IMR-90 (cell line): Measurements from ENCODE around the gene MFAP2. TPM values are rescaled to one million over a fixed set of nuclear protein-coding genes. Genes with fewer than 3 reads are reported as not detected.
A peak's percentile ranks its signal among the peaks of the same experiment; 100 is the strongest.

ENCODE experiments used
- ATAC-seq: fragments of 200-7000 bp; cut with Tn5 transposase; 2 replicates; pipeline ENCODE4 v1.9.1; 2020; ENCODE audit warnings: low read depth, mild to moderate bottlenecking, moderate library complexity
- BruUV-seq: library from RNA; stranded (reverse); fragments of 400-500 nt; replicated peaks from 2 replicates; lab custom pipeline; 2021; lab: Mats Ljungman, UMichigan
- CTCF ChIA-PET: fragments of 300-600 bp; formaldehyde crosslinking; extraction: SDS; loops from one replicate; lab custom pipeline; 2021; ENCODE audit warnings: antibody characterized with exemption; lab: Yijun Ruan, JAX
- POLR2A ChIA-PET: fragments of 300-600 bp; sonication (Branson Sonifier 250); formaldehyde crosslinking; loops from one replicate; lab custom pipeline; 2022; ENCODE audit warnings: antibody characterized with exemption; ENCODE audit not compliant: unreplicated experiment; lab: Charles Lee
- DNase-seq: peaks from one replicate; pipeline ENCODE4 v3.0.0; 2013
- H2AFZ ChIP-seq: replicated peaks from 2 replicates; pipeline ENCODE3; 2013; ENCODE audit warnings: low read length, mild to moderate bottlenecking; ENCODE audit not compliant: poor library complexity
- H2AK5ac ChIP-seq: 2 replicates; pipeline ENCODE4 v1.6.1; 2013; ENCODE audit warnings: low read depth, low read length, inconsistent platforms
- H2AK9ac ChIP-seq: replicated peaks from 2 replicates; pipeline ENCODE3; 2013; ENCODE audit warnings: mild to moderate bottlenecking, low read depth, low read length, moderate library complexity; ENCODE audit not compliant: poor library complexity
- H2BK120ac ChIP-seq: 2 replicates; pipeline ENCODE4 v1.6.1; 2013; ENCODE audit warnings: low read depth, low read length, inconsistent platforms
- H2BK15ac ChIP-seq: 3 replicates; pipeline ENCODE4 v1.6.1; 2013; ENCODE audit warnings: low read depth, low read length, inconsistent platforms
- H2BK20ac ChIP-seq: 2 replicates; pipeline ENCODE4 v1.6.1; 2013; ENCODE audit warnings: low read depth, mild to moderate bottlenecking, inconsistent platforms, low read length, moderate library complexity
- H2BK5ac ChIP-seq: 2 replicates; pipeline ENCODE4 v1.6.1; 2013; ENCODE audit warnings: mild to moderate bottlenecking, low read depth, low read length, inconsistent platforms; ENCODE audit not compliant: poor library complexity, severe bottlenecking
- H3K14ac ChIP-seq: replicated peaks from 2 replicates; pipeline ENCODE4 v1.6.1; 2013; ENCODE audit warnings: low read depth, low read length, inconsistent platforms
- H3K18ac ChIP-seq: 2 replicates; pipeline ENCODE4 v1.6.1; 2013; ENCODE audit warnings: low read depth, low read length, control low read depth
- H3K23ac ChIP-seq: 2 replicates; pipeline ENCODE4 v1.6.1; 2013; ENCODE audit warnings: low read depth, low read length, inconsistent platforms
- H3K27ac ChIP-seq: 2 replicates; pipeline ENCODE4 v1.5.1; 2013; ENCODE audit warnings: mild to moderate bottlenecking, control low read depth, low read length; ENCODE audit not compliant: insufficient read depth
- H3K27me3 ChIP-seq: 2 replicates; pipeline ENCODE4 v1.6.1; 2013; ENCODE audit warnings: low read length; ENCODE audit not compliant: control insufficient read depth, insufficient read depth
- H3K36me3 ChIP-seq: 2 replicates; pipeline ENCODE4 v1.6.1; 2013; ENCODE audit warnings: low read length, mixed read lengths; ENCODE audit not compliant: control insufficient read depth, insufficient read depth
- H3K4ac ChIP-seq: 2 replicates; pipeline ENCODE4 v1.6.1; 2013; ENCODE audit warnings: low read depth, low read length, inconsistent platforms
- H3K4me1 ChIP-seq: 2 replicates; pipeline ENCODE4 v1.6.1; 2013; ENCODE audit warnings: low read length, mixed read lengths; ENCODE audit not compliant: control insufficient read depth, insufficient read depth
- H3K4me2 ChIP-seq: 2 replicates; pipeline ENCODE4 v1.6.1; 2013; ENCODE audit warnings: low read depth, mild to moderate bottlenecking, control low read depth, low read length, moderate library complexity
- H3K4me3 ChIP-seq: 2 replicates; pipeline ENCODE4 v1.5.1; 2013; ENCODE audit warnings: low read depth, mild to moderate bottlenecking, control low read depth, low read length, moderate library complexity; ENCODE audit not compliant: insufficient read depth
- H3K56ac ChIP-seq: 2 replicates; pipeline ENCODE4 v1.6.1; 2013; ENCODE audit warnings: low read length, inconsistent platforms; ENCODE audit not compliant: insufficient read depth; ENCODE audit errors: extremely low read depth
- H3K79me1 ChIP-seq, 2 experiments: 2 replicates each; pipeline ENCODE4 v1.6.1; 2013; ENCODE audit warnings: low read length in 2 of 2, inconsistent platforms in 1 of 2, low read depth in 1 of 2
- H3K9ac ChIP-seq: 2 replicates; pipeline ENCODE4 v1.6.1; 2013; ENCODE audit warnings: low read depth, low read length, control low read depth
- H3K9me1 ChIP-seq: 2 replicates; pipeline ENCODE4 v1.6.1; 2013; ENCODE audit warnings: low read length, inconsistent platforms; ENCODE audit not compliant: insufficient read depth
- H3K9me3 ChIP-seq: 2 replicates; pipeline ENCODE4 v1.6.1; 2013; ENCODE audit warnings: low read length; ENCODE audit not compliant: control insufficient read depth, insufficient read depth
- H4K20me1 ChIP-seq: 2 replicates; pipeline ENCODE4 v1.6.1; 2013; ENCODE audit warnings: low read length, inconsistent platforms; ENCODE audit not compliant: insufficient read depth
- H4K5ac ChIP-seq: 2 replicates; pipeline ENCODE4 v1.6.1; 2013; ENCODE audit warnings: mild to moderate bottlenecking, low read depth, low read length, control low read depth
- H4K8ac ChIP-seq, 2 experiments: 2 replicates each; pipeline ENCODE4 v1.6.1; 2013; ENCODE audit warnings: low read depth in 2 of 2, low read length in 2 of 2, control low read depth in 1 of 2, inconsistent platforms in 1 of 2
- H4K91ac ChIP-seq: 2 replicates; pipeline ENCODE4 v1.6.1; 2013; ENCODE audit warnings: low read depth, low read length, inconsistent platforms; ENCODE audit not compliant: insufficient read depth
- MXI1 ChIP-seq: IDR thresholded peaks from 2 replicates; pipeline ENCODE4 v1.6.1; 2012; ENCODE audit warnings: low read depth, mild to moderate bottlenecking, low read length, moderate library complexity, borderline replicate concordance
- POLR2A ChIP-seq: IDR thresholded peaks from 2 replicates; pipeline ENCODE4 v1.6.1; 2012; ENCODE audit warnings: mild to moderate bottlenecking, low read depth, low read length
- RCOR1 ChIP-seq: IDR thresholded peaks from 2 replicates; pipeline ENCODE4 v1.6.1; 2012; ENCODE audit warnings: mild to moderate bottlenecking, low read length, improper control_type of control experiment; ENCODE audit not compliant: insufficient replicate concordance
- RFX5 ChIP-seq: IDR thresholded peaks from 2 replicates; pipeline ENCODE4 v1.8.0; 2012; ENCODE audit warnings: low read depth, mild to moderate bottlenecking, low read length, moderate library complexity
- WGBS, 2 experiments: methylation state at CpG; one replicate each; pipeline versions ENCODE4 v1.1.5 to v1.1.7; 2013; ENCODE audit warnings: missing lambda C conversion rate in 2 of 2; ENCODE audit not compliant: insufficient read length in 1 of 2; ENCODE audit errors: extremely low coverage in 2 of 2; 5-methylcytosine and 5-hydroxymethylcytosine counted together
- dilution Hi-C: fragments of 300-500 bp; cut with HindIII; formaldehyde crosslinking; loops from one replicate; pipeline ENCODE4 v1.14.3; 2018; ENCODE audit warnings: low sequenced_read_pairs; ENCODE audit not compliant: unreplicated experiment
- in situ Hi-C: fragments of 300-500 bp; cut with MboI; formaldehyde crosslinking; loops from 3 replicates; pipeline ENCODE4 v1.14.3; 2019; ENCODE audit warnings: low sequenced_read_pairs, inconsistent platforms, mixed read lengths
- intact Hi-C: fragments of 100-400 bp; cut with micrococcal nuclease; formaldehyde crosslinking; loops from 2 replicates; pipeline ENCODE4 v1.10.0; 2022
- polyA plus RNA-seq, 3 experiments: library from polyadenylated mRNA; depleted of rRNA; stranded (reverse); fragments of >200 nt; gene quantifications; 2 replicates each; pipeline ENCODE4 v1.2.3, GENCODE V29; 2012; ENCODE audit warnings: low replicate concordance in 1 of 3
- total RNA-seq: library from RNA; depleted of rRNA; stranded (reverse); fragments of >200 nt; gene quantifications from 2 replicates; pipeline ENCODE4 v1.2.3, GENCODE V29; 2012
- TF ChIP-seq, protein P1 (sequence below): conservative IDR thresholded peaks from 2 replicates; pipeline ENCODE4 v1.5.1; 2012; ENCODE audit warnings: mild to moderate bottlenecking, low read depth, low read length, improper control_type of control experiment

The MFAP2 gene
- total and polyA plus RNA-seq, 2 of the 4 experiments (the other 2 are of a cell fraction): 3.9 to 13.9 TPM

- in situ Hi-C loops: no loop called here
- CTCF ChIA-PET: no interaction called here
- TF ChIP-seq RCOR1 (no peak), MXI1 (no peak), RFX5 (no peak), POLR2A (no peak)
- TF ChIP-seq, protein P1, sequence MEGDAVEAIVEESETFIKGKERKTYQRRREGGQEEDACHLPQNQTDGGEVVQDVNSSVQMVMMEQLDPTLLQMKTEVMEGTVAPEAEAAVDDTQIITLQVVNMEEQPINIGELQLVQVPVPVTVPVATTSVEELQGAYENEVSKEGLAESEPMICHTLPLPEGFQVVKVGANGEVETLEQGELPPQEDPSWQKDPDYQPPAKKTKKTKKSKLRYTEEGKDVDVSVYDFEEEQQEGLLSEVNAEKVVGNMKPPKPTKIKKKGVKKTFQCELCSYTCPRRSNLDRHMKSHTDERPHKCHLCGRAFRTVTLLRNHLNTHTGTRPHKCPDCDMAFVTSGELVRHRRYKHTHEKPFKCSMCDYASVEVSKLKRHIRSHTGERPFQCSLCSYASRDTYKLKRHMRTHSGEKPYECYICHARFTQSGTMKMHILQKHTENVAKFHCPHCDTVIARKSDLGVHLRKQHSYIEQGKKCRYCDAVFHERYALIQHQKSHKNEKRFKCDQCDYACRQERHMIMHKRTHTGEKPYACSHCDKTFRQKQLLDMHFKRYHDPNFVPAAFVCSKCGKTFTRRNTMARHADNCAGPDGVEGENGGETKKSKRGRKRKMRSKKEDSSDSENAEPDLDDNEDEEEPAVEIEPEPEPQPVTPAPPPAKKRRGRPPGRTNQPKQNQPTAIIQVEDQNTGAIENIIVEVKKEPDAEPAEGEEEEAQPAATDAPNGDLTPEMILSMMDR: no peak
These were observed 13.2 kb upstream of the MFAP2 start for GRCh38 chr1:16993521-16994038.

More at GRCh38 chr1:16993521-16994038, 13.2 kb upstream of the MFAP2 start:
- Histone ChIP-seq H2BK5ac (no peak overlapping the region), H2AK5ac (no peak overlapping the region), H3K4me3 (no peak overlapping the region), H3K9ac (no peak overlapping the region), H2AK9ac (peak overlapping the region; percentile 15), H2AFZ (no peak overlapping the region), H4K91ac (no peak overlapping the region), H3K27me3 (no peaks in the 10 kb centered on the region), H2BK20ac (no peak overlapping the region), H3K27ac (no peak overlapping the region), H3K4me2 (no peak overlapping the region), H3K14ac (no peak overlapping the region), H3K9me1 (no peaks in the 10 kb centered on the region), H3K9me3 (no peaks in the 10 kb centered on the region), H3K4ac (no peak overlapping the region), H4K5ac (no peak overlapping the region), H2BK120ac (no peak overlapping the region), H3K23ac (no peak overlapping the region), H3K79me1 (no peaks in the 10 kb centered on the region), H2BK15ac (no peak overlapping the region), H3K36me3 (peaks cover 3% of the 10 kb centered on the region; the same call in 1 of the 2 replicates), H3K18ac (no peak overlapping the region), H4K8ac (no peak overlapping the region), H3K56ac (no peak overlapping the region), H3K4me1 (no peaks in the 10 kb centered on the region), H4K20me1 (no peaks in the 10 kb centered on the region)
- dilution Hi-C loops (no loop called here), intact Hi-C loops (no loop called here)
- no TSS peak for BruUV-seq
- DNase-seq (no peak), ATAC-seq (no peak)
- POLR2A ChIA-PET: no interaction called here
- 93% methylated on average over 4 of the region's 15 CpGs; no CpG with 5 or more reads in 1 of the 2 experiments for WGBS, 2 experiments
